SU-DHL-6 (cell line): ENCODE measurements around the gene GSTCD.

Experiments
- CTCF ChIP-seq: fragments of 200-600 bp; sonication (generic); IDR thresholded peaks from one replicate; pipeline ENCODE4 v1.5.1; 2017; ENCODE audit warnings: antibody characterized with exemption, mild to moderate bottlenecking, low read length, moderate library complexity; ENCODE audit not compliant: insufficient read depth, poor library complexity, severe bottlenecking
- EZH2phosphoT487 ChIP-seq: fragments of 200-600 bp; sonication (generic), shearing (Covaris generic); conservative IDR thresholded peaks from 2 replicates; pipeline ENCODE4 v1.6.1; 2018; ENCODE audit warnings: mild to moderate bottlenecking, antibody characterized with exemption, low read length, moderate library complexity, mixed read lengths

GRCh38 chr4:105838082-105838481 is 129.5 kb downstream of the GSTCD start:
- TF ChIP-seq CTCF (no peak), EZH2phosphoT487 (no peak)
